Aorta (tissue), 5 donors: ENCODE results near the gene ZNF580. TPM values are rescaled to one million over a fixed set of nuclear protein-coding genes. Genes with fewer than 3 reads are reported as not detected.

ENCODE experiments used
- ATAC-seq: fragments of 200-7000 bp; cut with Tn5 transposase; one replicate; pipeline ENCODE4 v1.9.1; 2022; ENCODE audit warnings: moderate library complexity; ENCODE audit not compliant: low FRiP score
- DNase-seq, 2 donors: peaks; one replicate each; pipeline ENCODE4 v3.0.0-alpha.2; 2020
- H3K27ac ChIP-seq, 2 donors: one replicate each; pipeline ENCODE4 v1.5.1; 2013; ENCODE audit warnings: low read length in 2 of 2, mild to moderate bottlenecking in 2 of 2, moderate library complexity in 2 of 2, control low read depth in 1 of 2, inconsistent platforms in 1 of 2, low read depth in 1 of 2
- H3K27me3 ChIP-seq, 2 donors: one replicate each; pipeline ENCODE4 v1.6.1; 2013; ENCODE audit warnings: control low read depth in 1 of 2, low read length in 1 of 2, mild to moderate bottlenecking in 1 of 2, moderate library complexity in 1 of 2; ENCODE audit not compliant: insufficient read depth in 2 of 2, control insufficient read depth in 1 of 2
- H3K36me3 ChIP-seq, 2 donors: one replicate each; pipeline ENCODE4 v1.6.1; 2013; ENCODE audit warnings: control low read depth in 1 of 2, low read length in 1 of 2, mild to moderate bottlenecking in 1 of 2; ENCODE audit not compliant: insufficient read depth in 2 of 2, control insufficient read depth in 1 of 2
- H3K4me1 ChIP-seq, 2 donors: one replicate each; pipeline ENCODE4 v1.6.1; 2013; ENCODE audit warnings: low read length in 2 of 2, control low read depth in 1 of 2, mild to moderate bottlenecking in 1 of 2, moderate library complexity in 1 of 2; ENCODE audit not compliant: insufficient read depth in 2 of 2, control insufficient read depth in 1 of 2
- H3K4me3 ChIP-seq, 2 donors: one replicate each; pipeline ENCODE4 v1.5.1; 2013; ENCODE audit warnings: low read length in 2 of 2, control low read depth in 1 of 2, mild to moderate bottlenecking in 1 of 2
- H3K9me3 ChIP-seq: one replicate; pipeline ENCODE4 v1.6.1; 2013; ENCODE audit warnings: mild to moderate bottlenecking, low read length; ENCODE audit not compliant: control insufficient read depth
- WGBS, 2 donors: extraction: QIAGEN DNeasy Blood & Tissue Kit; methylation state at CpG; one replicate each; pipeline ENCODE4 v1.1.7; 2013; 5-methylcytosine and 5-hydroxymethylcytosine counted together
- intact Hi-C, 2 donors: fragments of 100-400 bp; cut with DNase I; formaldehyde crosslinking; loops; one replicate each; pipeline versions ENCODE4 v1.14.2 to v1.15.0; 2022
- polyA plus RNA-seq, 2 donors: library from polyadenylated mRNA; stranded (reverse); fragments of 200-250 nt; gene quantifications; one replicate each; pipeline ENCODE4 v1.2.3, GENCODE V29; 2013
- total RNA-seq, 2 donors: library from RNA; stranded (reverse); fragmentation: NEBNext Ultra II Directional; extraction: Animal tissue kit (Norgen Biotek cat#: 25700); gene quantifications; one replicate each; pipeline ENCODE4 v1.2.1, GENCODE V29; 2021
- donor health status: healthy with polysubstance abuse.
- donor health status: Bipolar disorder and iron deficiency.
- donor health status: DM: no; HTN: no; CAD: no.
- donor health status: DM: no; HTN: no; CAD: no.
- donor health status: DM: yes; HTN: yes; CAD: no.

The ZNF580 gene
- total and polyA plus RNA-seq, 4 donors = 13.3 to 79.6 (median 43.3) TPM

GRCh38 chr19:55613396-55613795 is 27.4 kb upstream of the ZNF580 start:
- H3K36me3 ChIP-seq = peaks cover 0 to 7% of the 10 kb centered on the region in 2 donors
- WGBS, 2 donors = 93 to 97% methylated on average over 20 to 27 of the region's 27 CpGs

DNA sequence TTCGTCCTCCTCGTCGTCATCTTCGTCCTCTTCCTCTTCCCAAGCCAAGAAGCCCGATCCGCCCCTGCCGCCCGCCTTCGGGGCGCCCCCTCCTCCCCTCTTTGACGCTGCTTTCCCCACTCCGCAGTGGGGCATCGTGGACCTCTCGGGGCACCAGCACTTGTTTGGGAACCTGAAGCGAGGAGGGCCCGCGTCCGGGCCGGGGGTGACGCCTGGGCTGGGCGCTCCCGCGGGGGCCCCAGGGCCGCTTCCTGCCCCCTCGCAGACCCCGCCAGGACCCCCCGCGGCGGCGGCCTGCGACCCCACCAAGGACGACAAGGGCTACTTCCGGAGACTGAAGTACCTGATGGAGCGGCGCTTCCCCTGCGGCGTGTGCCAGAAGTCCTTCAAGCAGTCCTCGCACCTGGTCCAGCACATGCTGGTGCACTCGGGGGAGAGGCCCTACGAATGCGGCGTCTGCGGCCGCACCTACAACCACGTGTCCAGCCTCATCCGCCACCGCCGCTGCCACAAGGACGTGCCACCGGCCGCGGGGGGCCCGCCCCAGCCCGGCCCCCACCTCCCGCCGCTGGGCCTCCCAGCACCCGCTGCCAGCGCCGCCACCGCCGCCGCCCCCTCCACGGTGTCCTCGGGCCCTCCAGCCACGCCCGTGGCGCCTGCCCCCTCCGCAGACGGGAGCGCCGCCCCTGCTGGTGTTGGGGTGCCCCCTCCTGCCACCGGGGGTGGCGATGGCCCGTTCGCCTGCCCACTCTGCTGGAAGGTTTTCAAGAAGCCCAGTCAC is 26.7 kb upstream of the ZNF580 start:
- WGBS, 2 donors = 93 to 94% methylated on average over 70 to 75 of the region's 75 CpGs
- DNase-seq = no peak
- no peak for ATAC-seq
- Histone ChIP-seq H3K4me3 (no peak overlapping the region), H3K4me1 (no peaks in the 10 kb centered on the region), H3K27ac (no peak overlapping the region), H3K9me3 (no peaks in the 10 kb centered on the region), H3K36me3 (peaks cover 0 to 7% of the 10 kb centered on the region in 2 donors), H3K27me3 (no peaks in the 10 kb centered on the region)
- intact Hi-C loops = no loop called here

More at GRCh38 chr19:55613396-55613795, 27.4 kb upstream of the ZNF580 start:
- Histone ChIP-seq H3K27me3 (no peaks in the 10 kb centered on the region), H3K4me3 (no peak overlapping the region), H3K9me3 (no peaks in the 10 kb centered on the region), H3K27ac (no peak overlapping the region), H3K4me1 (no peaks in the 10 kb centered on the region)
- no peak for DNase-seq
- ATAC-seq = no peak
- intact Hi-C loops = no loop called here

DNA sequence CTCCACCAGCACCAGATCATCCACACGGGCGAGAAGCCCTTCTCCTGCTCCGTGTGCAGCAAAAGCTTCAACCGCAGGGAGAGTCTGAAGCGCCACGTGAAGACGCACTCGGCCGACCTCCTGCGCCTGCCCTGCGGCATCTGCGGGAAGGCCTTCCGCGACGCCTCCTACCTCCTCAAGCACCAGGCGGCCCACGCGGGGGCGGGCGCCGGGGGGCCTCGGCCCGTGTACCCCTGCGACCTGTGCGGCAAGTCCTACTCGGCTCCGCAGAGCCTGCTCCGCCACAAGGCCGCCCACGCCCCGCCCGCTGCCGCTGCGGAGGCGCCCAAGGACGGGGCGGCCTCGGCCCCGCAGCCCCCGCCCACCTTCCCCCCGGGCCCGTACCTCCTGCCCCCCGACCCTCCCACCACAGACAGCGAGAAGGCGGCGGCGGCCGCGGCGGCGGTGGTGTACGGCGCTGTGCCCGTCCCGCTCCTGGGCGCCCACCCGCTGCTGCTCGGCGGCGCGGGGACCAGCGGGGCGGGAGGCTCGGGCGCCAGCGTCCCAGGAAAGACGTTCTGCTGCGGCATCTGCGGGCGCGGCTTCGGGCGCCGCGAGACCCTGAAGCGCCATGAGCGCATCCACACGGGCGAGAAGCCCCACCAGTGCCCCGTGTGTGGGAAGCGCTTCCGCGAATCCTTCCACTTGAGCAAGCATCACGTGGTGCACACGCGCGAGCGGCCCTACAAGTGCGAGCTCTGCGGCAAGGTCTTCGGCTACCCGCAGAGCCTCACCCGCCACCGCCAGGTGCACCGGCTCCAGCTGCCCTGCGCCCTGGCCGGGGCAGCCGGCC is 25.9 kb upstream of the ZNF580 start:
- DNase-seq = no peak
- no peak overlapping the region for H3K27ac ChIP-seq
- no peaks in the 10 kb centered on the region for H3K9me3 ChIP-seq
- no peak overlapping the region for H3K4me3 ChIP-seq
- WGBS, 2 donors = 97% methylated on average over 81 to 98 of the region's 98 CpGs
- no peaks in the 10 kb centered on the region for H3K4me1 ChIP-seq
- intact Hi-C loops = no loop called here
- peaks cover 0 to 6% of the 10 kb centered on the region in 2 donors for H3K36me3 ChIP-seq
- no peak for ATAC-seq
- H3K27me3 ChIP-seq = no peaks in the 10 kb centered on the region

DNA sequence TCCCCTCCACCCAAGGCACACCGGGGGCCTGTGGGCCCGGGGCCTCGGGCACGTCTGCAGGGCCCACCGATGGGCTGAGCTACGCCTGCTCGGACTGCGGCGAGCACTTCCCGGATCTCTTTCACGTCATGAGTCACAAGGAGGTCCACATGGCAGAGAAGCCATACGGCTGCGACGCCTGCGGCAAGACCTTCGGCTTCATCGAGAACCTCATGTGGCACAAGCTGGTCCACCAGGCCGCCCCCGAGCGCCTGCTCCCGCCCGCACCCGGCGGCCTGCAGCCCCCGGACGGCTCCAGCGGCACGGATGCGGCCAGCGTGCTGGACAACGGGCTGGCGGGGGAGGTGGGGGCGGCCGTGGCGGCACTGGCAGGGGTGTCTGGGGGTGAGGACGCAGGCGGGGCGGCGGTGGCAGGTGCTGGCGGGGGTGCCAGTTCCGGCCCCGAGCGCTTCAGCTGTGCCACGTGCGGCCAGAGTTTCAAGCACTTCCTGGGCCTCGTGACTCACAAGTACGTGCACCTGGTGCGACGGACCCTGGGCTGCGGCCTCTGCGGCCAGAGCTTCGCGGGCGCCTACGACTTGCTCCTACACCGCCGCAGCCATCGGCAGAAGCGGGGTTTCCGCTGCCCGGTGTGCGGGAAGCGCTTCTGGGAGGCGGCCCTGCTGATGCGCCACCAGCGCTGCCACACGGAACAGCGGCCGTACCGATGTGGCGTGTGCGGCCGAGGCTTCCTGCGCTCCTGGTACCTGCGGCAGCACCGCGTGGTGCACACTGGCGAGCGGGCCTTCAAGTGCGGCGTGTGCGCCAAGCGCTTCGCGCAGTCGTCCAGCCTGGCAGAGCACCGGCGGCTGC is 25.0 kb upstream of the ZNF580 start:
- Histone ChIP-seq H3K4me1 (no peaks in the 10 kb centered on the region), H3K36me3 (peaks cover 0 to 6% of the 10 kb centered on the region in 2 donors), H3K4me3 (no peak overlapping the region), H3K27ac (no peak overlapping the region), H3K9me3 (no peaks in the 10 kb centered on the region), H3K27me3 (no peaks in the 10 kb centered on the region)
- ATAC-seq = no peak
- WGBS, 2 donors = 97% methylated on average over 84 to 88 of the region's 88 CpGs
- no peak for DNase-seq
- intact Hi-C loops = no loop called here

DNA sequence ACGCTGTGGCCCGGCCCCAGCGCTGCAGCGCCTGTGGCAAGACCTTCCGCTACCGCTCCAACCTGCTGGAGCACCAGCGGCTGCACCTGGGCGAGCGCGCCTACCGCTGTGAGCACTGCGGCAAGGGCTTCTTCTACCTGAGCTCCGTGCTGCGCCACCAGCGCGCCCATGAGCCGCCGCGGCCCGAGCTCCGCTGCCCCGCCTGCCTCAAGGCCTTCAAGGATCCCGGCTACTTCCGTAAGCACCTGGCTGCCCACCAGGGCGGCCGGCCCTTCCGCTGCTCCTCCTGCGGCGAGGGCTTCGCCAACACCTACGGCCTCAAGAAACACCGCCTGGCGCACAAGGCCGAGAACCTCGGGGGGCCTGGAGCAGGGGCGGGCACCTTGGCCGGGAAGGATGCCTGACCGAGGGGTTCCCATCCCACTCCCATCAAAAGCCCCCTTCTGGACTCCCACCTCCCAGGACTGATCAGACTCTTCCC is 24.4 kb upstream of the ZNF580 start:
- Histone ChIP-seq H3K4me1 (no peaks in the 10 kb centered on the region), H3K27me3 (no peaks in the 10 kb centered on the region), H3K9me3 (no peaks in the 10 kb centered on the region), H3K27ac (no peak overlapping the region), H3K4me3 (no peak overlapping the region), H3K36me3 (peaks cover 0 to 6% of the 10 kb centered on the region in 2 donors)
- intact Hi-C loops = no loop called here
- DNase-seq (no peak), ATAC-seq (no peak)
- 96 to 97% methylated on average over 38 of the region's 38 CpGs for WGBS, 2 donors

DNA sequence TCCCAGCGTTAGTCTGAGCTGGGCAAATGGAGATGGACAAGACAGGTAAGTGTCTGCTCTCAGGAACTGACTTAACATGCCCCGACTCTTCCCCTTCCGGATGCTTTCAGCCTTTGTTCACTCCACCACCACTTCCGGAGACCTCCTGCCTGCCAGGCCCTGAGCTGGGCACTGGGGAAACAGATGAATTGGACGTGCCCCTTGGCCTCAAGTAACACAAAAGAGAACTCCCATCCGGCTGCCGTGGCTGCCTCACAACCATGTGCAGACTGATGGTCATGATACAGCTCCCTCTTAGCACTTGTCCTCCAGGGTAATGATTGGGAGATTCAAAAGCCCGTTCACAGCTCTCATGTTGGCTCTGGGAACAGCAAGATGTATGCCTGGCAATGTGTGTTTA is 23.4 kb upstream of the ZNF580 start:
- ATAC-seq (no peak), DNase-seq (no peak)
- 85 to 88% methylated on average over 8 of the region's 8 CpGs for WGBS, 2 donors
- no peaks in the 10 kb centered on the region for H3K4me1 ChIP-seq
- H3K27me3 ChIP-seq = no peaks in the 10 kb centered on the region
- intact Hi-C loops = no loop called here
- H3K27ac ChIP-seq = no peak overlapping the region
- H3K9me3 ChIP-seq = no peaks in the 10 kb centered on the region
- H3K36me3 ChIP-seq = peaks cover 0 to 6% of the 10 kb centered on the region in 2 donors
- no peak overlapping the region for H3K4me3 ChIP-seq

- peaks cover 0 to 6% of the 10 kb centered on the region in 2 donors for H3K36me3 ChIP-seq
- no peak for DNase-seq
Measured at GRCh38 chr19:55618426-55618825, 22.4 kb upstream of the ZNF580 start.

DNA sequence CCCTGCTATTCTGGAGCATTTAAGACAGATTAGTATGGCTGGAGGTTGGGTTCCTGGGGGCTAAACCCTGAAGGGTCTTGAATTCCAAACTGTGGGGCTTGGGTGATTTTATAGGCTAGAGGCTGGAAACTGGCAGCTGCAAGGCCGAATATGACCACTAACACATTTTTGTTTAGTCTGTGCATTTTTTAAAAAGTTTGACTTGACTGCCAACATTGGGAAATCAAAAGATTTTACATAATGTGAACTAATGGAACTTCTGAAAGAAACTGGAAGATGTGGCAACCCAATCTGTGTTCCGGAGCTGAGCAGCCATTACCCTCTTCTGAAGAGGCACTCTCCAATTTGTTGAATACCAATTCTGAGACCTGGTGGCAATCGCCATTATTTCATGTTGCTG is 21.5 kb upstream of the ZNF580 start:
- Histone ChIP-seq H3K27ac (no peak overlapping the region), H3K36me3 (peaks cover 0 to 6% of the 10 kb centered on the region in 2 donors), H3K27me3 (no peaks in the 10 kb centered on the region), H3K4me3 (no peak overlapping the region), H3K4me1 (no peaks in the 10 kb centered on the region), H3K9me3 (no peaks in the 10 kb centered on the region)
- intact Hi-C loops = no loop called here
- ATAC-seq (no peak), DNase-seq (no peak)
- 67% methylated on average over 3 of the region's 3 CpGs for WGBS, 2 donors

More at GRCh38 chr19:55618426-55618825, 22.4 kb upstream of the ZNF580 start:
- 89 to 92% methylated on average over 7 of the region's 7 CpGs for WGBS, 2 donors
- intact Hi-C loops = no loop called here
- Histone ChIP-seq H3K4me1 (no peaks in the 10 kb centered on the region), H3K4me3 (no peak overlapping the region), H3K9me3 (no peaks in the 10 kb centered on the region), H3K27me3 (no peaks in the 10 kb centered on the region), H3K27ac (no peak overlapping the region)
- ATAC-seq = no peak
